Measurements from ENCODE around the gene PSG3. TPM values are rescaled to one million over a fixed set of nuclear protein-coding genes. Genes with fewer than 3 reads are reported as not detected.
A peak's percentile ranks its signal among the peaks of the same experiment; 100 is the strongest.
"Not testable (repeated sequence)": the region's sequence is repeated elsewhere in the genome, so short reads cannot be mapped to it uniquely, and the experiment has no call there.

The PSG3 gene
- not detected for total RNA-seq

DNA sequence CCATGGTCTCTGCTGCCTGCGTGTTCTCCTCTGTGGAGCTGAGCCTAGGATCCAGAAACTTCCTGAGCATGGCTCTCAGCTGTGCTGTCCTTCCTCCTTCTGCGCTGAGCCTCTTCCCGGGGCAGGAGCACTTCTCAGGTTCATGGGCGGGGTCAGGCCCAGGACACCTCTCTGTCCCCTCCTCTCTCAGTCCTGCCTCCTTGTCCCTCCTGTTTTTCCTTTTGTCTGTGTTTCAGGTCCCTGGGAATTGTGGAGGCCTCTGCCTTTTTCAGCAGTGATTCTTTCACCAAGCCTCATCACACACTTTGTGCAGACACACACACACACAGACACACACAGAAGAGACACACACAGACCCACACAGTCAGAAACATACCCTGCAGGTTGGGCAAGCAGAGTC, at the start of gene PSG3:
TSS of gene PSG3 (minus strand) at position 101 of the 400 bp plus-strand sequence. CDS start at position 4, 97 bp downstream.
- ATAC-seq (ENCODE audit: low FRiP score in 2 of 2); H3K36me3 ChIP-seq; DNase-seq; H3K9me3 ChIP-seq; H3K4me1 ChIP-seq; H3K27ac ChIP-seq; H3K27me3 ChIP-seq; H3K4me3 ChIP-seq: not testable (repeated sequence)
- 64% methylated on average over 4 of the region's 4 CpGs for WGBS, 2 donors

DNA sequence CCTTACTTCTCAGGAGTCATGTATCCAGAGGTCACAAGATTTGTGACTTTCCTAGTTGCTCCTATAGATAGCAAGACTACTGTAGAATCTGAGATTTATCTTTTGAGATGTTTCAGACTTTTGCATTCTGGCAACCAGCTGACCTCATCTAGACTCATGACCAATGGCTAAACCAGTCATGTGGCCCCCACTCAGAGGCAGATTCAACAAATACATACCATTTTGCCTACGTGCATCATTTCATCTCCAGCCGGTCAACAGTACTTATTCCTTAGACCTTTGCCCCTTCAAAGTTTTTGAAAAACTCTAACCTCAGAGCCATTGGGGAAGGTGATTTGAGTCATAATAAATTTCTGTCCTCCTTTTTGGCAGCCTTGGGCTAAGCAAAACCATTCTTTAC, 48.5 kb upstream of the PSG3 start:
- not testable (repeated sequence) for H3K27me3 ChIP-seq; H3K4me3 ChIP-seq; ATAC-seq (ENCODE audit: low FRiP score in 2 of 2); H3K27ac ChIP-seq; H3K36me3 ChIP-seq; DNase-seq; H3K4me1 ChIP-seq
- WGBS, 2 donors, result 88 to 95% methylated on average over 2 of the region's 2 CpGs
- H3K9me3 ChIP-seq, result peaks cover 7 to 21% (median 18%) of the 10 kb centered on the region in 4 donors

DNA sequence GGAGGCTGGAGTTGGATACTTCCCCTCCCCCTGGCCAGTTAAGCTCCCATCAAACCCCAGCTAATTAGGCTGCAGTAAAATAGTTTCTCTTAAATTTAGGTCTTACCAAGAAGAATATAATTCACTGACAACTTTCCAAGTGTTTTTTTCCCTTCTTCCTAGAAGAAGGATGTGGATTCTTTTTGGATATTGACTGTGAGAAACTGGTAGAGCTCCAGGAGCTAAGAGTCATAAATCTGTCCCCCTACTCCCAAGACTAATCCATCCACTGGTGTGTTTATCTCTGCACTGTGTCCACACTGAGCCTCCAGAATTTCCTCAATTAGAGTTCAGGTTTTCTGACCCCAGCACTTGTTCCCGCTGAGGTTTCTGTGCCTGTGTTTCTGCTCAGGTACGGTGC, 47.5 kb upstream of the PSG3 start:
- H3K27me3 ChIP-seq; H3K4me3 ChIP-seq; DNase-seq; H3K36me3 ChIP-seq; ATAC-seq (ENCODE audit: low FRiP score in 2 of 2); H3K27ac ChIP-seq; H3K4me1 ChIP-seq: not testable (repeated sequence)
- 58 to 62% methylated on average over 2 of the region's 2 CpGs for WGBS, 2 donors
- peaks cover 2 to 11% (median 8%) of the 10 kb centered on the region in 4 donors for H3K9me3 ChIP-seq

DNA sequence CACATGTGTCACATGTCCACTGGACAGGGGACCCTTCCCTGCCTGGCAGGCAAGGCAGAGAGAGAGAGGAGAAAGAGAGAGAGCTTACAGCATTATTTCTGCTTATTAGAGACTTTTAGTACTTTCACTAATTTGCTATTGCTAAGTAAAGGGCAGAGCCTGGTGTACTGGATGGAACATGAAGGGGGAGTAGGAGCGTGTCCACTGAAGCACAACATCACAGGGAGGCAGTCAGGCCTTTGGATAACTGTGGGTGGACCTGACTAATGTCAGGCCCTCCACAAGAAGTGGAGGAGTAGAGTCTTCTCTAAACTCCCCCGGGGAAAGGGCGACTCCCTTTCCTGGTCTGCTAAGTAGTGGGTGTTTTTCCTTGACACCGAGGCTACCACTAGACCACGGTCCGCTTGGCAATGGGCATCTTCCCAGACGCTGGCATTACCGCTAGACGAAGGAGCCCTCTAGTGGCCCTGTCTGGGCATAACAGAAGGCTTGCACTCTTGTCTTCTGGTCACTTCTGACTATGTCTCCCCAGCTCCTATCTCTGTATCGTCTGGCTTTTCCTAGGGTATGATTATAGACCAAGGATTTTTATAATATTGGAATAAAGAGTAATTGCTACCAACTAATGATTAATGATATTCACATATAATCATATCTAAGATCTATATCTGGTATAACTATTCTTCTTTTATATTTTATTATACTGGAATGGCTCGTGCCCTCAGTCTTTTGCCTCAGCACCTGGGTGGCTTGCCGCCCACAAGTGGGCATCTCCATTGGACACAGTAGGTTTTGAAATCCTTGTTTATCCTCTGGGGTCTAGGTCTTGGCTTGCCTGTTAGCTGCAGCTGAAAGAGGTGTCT, 36.7 kb upstream of the PSG3 start:
- not testable (repeated sequence) for H3K27me3 ChIP-seq; H3K36me3 ChIP-seq; H3K27ac ChIP-seq; H3K4me1 ChIP-seq; ATAC-seq (ENCODE audit: low FRiP score in 2 of 2); H3K9me3 ChIP-seq; H3K4me3 ChIP-seq
- 33 to 39% methylated on average over 12 of the region's 12 CpGs for WGBS, 2 donors
- DNase-seq, result peak in 1 of 2 donors; percentile 50
- TF ChIP-seq, protein P1, sequence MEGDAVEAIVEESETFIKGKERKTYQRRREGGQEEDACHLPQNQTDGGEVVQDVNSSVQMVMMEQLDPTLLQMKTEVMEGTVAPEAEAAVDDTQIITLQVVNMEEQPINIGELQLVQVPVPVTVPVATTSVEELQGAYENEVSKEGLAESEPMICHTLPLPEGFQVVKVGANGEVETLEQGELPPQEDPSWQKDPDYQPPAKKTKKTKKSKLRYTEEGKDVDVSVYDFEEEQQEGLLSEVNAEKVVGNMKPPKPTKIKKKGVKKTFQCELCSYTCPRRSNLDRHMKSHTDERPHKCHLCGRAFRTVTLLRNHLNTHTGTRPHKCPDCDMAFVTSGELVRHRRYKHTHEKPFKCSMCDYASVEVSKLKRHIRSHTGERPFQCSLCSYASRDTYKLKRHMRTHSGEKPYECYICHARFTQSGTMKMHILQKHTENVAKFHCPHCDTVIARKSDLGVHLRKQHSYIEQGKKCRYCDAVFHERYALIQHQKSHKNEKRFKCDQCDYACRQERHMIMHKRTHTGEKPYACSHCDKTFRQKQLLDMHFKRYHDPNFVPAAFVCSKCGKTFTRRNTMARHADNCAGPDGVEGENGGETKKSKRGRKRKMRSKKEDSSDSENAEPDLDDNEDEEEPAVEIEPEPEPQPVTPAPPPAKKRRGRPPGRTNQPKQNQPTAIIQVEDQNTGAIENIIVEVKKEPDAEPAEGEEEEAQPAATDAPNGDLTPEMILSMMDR (IDR thresholded peaks at IDR 0.05), result peak in 5 of 6 experiments; percentile 41 to 77 (median 61)

DNA sequence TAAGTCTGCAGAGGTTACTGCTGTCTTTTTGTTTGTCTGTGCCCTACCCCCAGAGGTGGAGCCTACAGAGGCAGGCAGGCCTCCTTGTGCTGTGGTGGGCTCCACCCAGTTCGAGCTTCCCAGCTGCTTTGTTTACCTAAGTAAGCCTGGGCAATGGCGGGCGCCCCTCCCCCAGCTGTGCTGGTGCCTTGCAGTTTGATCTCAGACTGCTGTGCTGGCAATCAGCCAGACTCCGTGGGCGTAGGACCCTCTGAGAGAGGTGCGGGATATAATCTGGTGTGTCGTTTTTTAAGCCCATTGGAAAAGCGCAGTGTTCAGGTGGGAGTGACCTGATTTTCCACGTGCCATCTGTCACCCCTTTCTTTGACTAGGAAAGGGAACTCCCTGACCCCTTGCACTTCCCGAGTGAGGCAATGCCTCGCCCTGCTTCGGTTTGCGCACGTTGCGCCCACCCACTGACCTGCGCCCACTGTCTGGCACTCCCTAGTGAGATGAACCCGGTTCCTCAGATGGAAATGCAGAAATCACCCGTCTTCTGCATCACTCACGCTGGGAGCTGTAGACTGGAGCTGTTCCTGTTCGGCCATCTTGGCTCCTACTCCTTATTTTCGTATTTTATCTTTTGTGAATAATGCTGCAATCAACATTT, 34.4 kb upstream of the PSG3 start:
- not testable (repeated sequence) for H3K4me1 ChIP-seq; H3K36me3 ChIP-seq; H3K27ac ChIP-seq; H3K9me3 ChIP-seq; ATAC-seq (ENCODE audit: low FRiP score in 2 of 2); H3K4me3 ChIP-seq; H3K27me3 ChIP-seq
- DNase-seq, result peak in 1 of 2 donors; percentile 52
- WGBS, 2 donors, result 59 to 63% methylated on average over 21 of the region's 21 CpGs

DNA sequence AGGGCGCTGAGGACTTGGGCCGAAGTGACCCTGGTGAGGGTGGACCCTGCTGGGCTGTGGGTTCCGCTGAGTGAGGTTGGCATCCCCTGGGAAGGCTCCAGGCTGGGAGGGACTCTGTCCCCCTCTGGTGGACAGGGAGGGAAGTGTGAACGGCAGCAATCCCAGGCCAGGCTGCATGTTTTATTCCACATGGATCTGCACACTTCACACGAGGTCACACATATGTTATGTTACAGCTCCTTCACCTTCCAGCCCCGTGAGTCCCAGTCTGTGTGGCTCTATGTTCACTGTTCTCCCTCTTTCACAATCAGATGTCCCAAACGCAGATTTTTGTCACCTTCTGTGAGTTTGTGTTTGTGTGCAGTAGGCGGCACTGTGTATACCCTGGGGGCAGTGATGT, 27.0 kb upstream of the PSG3 start:
- not testable (repeated sequence) for H3K27ac ChIP-seq; H3K9me3 ChIP-seq; H3K4me3 ChIP-seq; DNase-seq; H3K4me1 ChIP-seq; H3K36me3 ChIP-seq; ATAC-seq (ENCODE audit: low FRiP score in 2 of 2); H3K27me3 ChIP-seq
- 66 to 67% methylated on average over 5 to 8 of the region's 8 CpGs for WGBS, 2 donors
- TF ChIP-seq, protein P1 (IDR thresholded peaks at IDR 0.05), result peak in 3 of 6 experiments; percentile 15 to 20 (median 18)

DNA sequence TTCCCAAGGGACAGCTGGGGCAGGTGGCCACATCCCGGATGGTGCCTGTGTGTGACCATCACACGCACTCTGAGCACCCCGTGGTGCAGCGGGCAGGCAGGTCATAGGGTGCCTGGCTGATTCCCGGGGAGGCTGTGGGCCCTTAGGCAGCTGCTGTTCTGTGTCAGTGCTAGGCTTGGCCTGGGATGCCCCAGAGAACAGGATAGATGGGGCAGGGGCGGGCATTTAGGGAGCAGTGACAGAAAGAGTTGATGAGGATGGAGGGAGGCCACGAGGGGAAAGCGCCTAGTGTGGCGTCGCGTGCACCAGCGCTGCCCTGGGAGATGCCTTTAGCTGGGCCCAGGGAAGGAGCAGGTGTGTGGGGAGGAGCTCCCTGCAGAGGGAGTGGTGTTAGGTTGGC, 26.6 kb upstream of the PSG3 start:
- H3K9me3 ChIP-seq; H3K27ac ChIP-seq; H3K36me3 ChIP-seq; H3K27me3 ChIP-seq; H3K4me1 ChIP-seq; H3K4me3 ChIP-seq; ATAC-seq (ENCODE audit: low FRiP score in 2 of 2): not testable (repeated sequence)
- peak in 1 of 2 donors; percentile 66 for DNase-seq
- 87 to 89% methylated on average over 10 to 12 of the region's 12 CpGs for WGBS, 2 donors
